Loucy (cell line): ENCODE data around the gene RFT1.

Experiments used
- H2AFZ ChIP-seq: fragments of 200-600 bp; sonication (generic); 2 replicates; pipeline ENCODE4 v1.6.0; 2016; ENCODE audit warnings: antibody characterized with exemption, mild to moderate bottlenecking, low read length, moderate library complexity
- H3F3A ChIP-seq: fragments of 200-600 bp; 2 replicates; pipeline ENCODE4 v1.6.0; 2016; ENCODE audit warnings: antibody characterized with exemption, low read depth, mild to moderate bottlenecking
- H3K27me3 ChIP-seq: fragments of 200-600 bp; sonication (generic); 2 replicates; pipeline ENCODE4 v1.6.1; 2014; ENCODE audit warnings: low read length, mild to moderate bottlenecking; ENCODE audit not compliant: insufficient read depth, poor library complexity, severe bottlenecking
- H3K36me3 ChIP-seq: fragments of 200-600 bp; sonication (generic); 2 replicates; pipeline ENCODE4 v1.6.1; 2016; ENCODE audit warnings: low read length; ENCODE audit not compliant: insufficient read depth
- H3K4me1 ChIP-seq: fragments of 200-600 bp; sonication (generic); 2 replicates; pipeline ENCODE4 v1.5.1; 2014; ENCODE audit warnings: low read length, mild to moderate bottlenecking; ENCODE audit not compliant: insufficient read depth, poor library complexity, severe bottlenecking
- H3K4me2 ChIP-seq: fragments of 200-600 bp; sonication (generic); 2 replicates; pipeline ENCODE4 v1.6.0; 2014; ENCODE audit warnings: antibody characterized with exemption, low read length, low read depth, mild to moderate bottlenecking; ENCODE audit not compliant: poor library complexity, severe bottlenecking
- H3K4me3 ChIP-seq: fragments of 200-600 bp; sonication (generic); 2 replicates; pipeline ENCODE4 v1.5.1; 2014; ENCODE audit warnings: low read length, mild to moderate bottlenecking, mixed read lengths; ENCODE audit not compliant: poor library complexity, severe bottlenecking
- H3K79me2 ChIP-seq: fragments of 200-600 bp; sonication (generic); 2 replicates; pipeline ENCODE4 v1.6.1; 2014; ENCODE audit warnings: low read length; ENCODE audit not compliant: insufficient read depth
- H3K9ac ChIP-seq: fragments of 200-600 bp; sonication (generic); 2 replicates; pipeline ENCODE4 v1.6.0; 2014; ENCODE audit warnings: mild to moderate bottlenecking, low read depth, low read length, moderate library complexity; ENCODE audit not compliant: poor library complexity, severe bottlenecking
- H3K9me2 ChIP-seq: fragments of 200-600 bp; sonication (generic); replicated peaks from 2 replicates; pipeline ENCODE4 v1.6.1; 2016; ENCODE audit warnings: low read depth, low read length, mixed read lengths
- H3K9me3 ChIP-seq: fragments of 200-600 bp; sonication (generic); 2 replicates; pipeline ENCODE4 v1.6.1; 2014; ENCODE audit warnings: mild to moderate bottlenecking, antibody characterized with exemption, low read length, low read depth; ENCODE audit not compliant: insufficient read depth
- H4K20me1 ChIP-seq: fragments of 200-600 bp; sonication (generic); 2 replicates; pipeline ENCODE4 v1.6.0; 2014; ENCODE audit warnings: antibody characterized with exemption, low read length, mild to moderate bottlenecking; ENCODE audit not compliant: insufficient read depth, poor library complexity, severe bottlenecking
- CTCF ChIP-seq: fragments of 200-600 bp; sonication (generic); conservative IDR thresholded peaks from 2 replicates; pipeline ENCODE4 v1.5.1; 2014; ENCODE audit warnings: mild to moderate bottlenecking, antibody characterized with exemption, low read length
- EZH2phosphoT487 ChIP-seq: fragments of 200-600 bp; IDR thresholded peaks from 2 replicates; pipeline ENCODE4 v1.6.1; 2018; ENCODE audit warnings: antibody characterized with exemption, mild to moderate bottlenecking, moderate library complexity, borderline replicate concordance

The RFT1 gene

GRCh38 chr3:53142986-53143385, 12.8 kb upstream of the RFT1 start:
- Histone ChIP-seq H2AFZ (no peak overlapping the region), H3K9me3 (no peaks in the 10 kb centered on the region), H3K9ac (no peak overlapping the region), H3K27me3 (no peaks in the 10 kb centered on the region), H3F3A (no peaks in the 10 kb centered on the region), H3K4me2 (no peak overlapping the region), H3K9me2 (no peaks in the 10 kb centered on the region), H3K36me3 (no peaks in the 10 kb centered on the region), H4K20me1 (no peaks in the 10 kb centered on the region), H3K79me2 (no peaks in the 10 kb centered on the region), H3K4me1 (no peaks in the 10 kb centered on the region), H3K4me3 (no peak overlapping the region)
- TF ChIP-seq CTCF, result no peak
- TF ChIP-seq EZH2phosphoT487, result no peak

GRCh38 chr3:53140847-53141845, 10.9 kb upstream of the RFT1 start:
- Histone ChIP-seq H3K9ac (no peak overlapping the region), H3K4me2 (no peak overlapping the region), H2AFZ (no peak overlapping the region)

More at GRCh38 chr3:53140847-53141845, 10.9 kb upstream of the RFT1 start:
- Histone ChIP-seq H3K9me3 (no peaks in the 10 kb centered on the region), H3K9me2 (no peaks in the 10 kb centered on the region), H4K20me1 (no peaks in the 10 kb centered on the region), H3F3A (no peaks in the 10 kb centered on the region), H3K27me3 (no peaks in the 10 kb centered on the region), H3K79me2 (no peaks in the 10 kb centered on the region), H3K4me3 (no peak overlapping the region), H3K4me1 (no peaks in the 10 kb centered on the region), H3K36me3 (no peaks in the 10 kb centered on the region)
- TF ChIP-seq CTCF, result no peak
- no peak for TF ChIP-seq EZH2phosphoT487
